Progenitor cell of endocrine pancreas (in vitro differentiated cells): ENCODE measurements around the gene ETFB. TPM values are rescaled to one million over a fixed set of nuclear protein-coding genes. Genes with fewer than 3 reads are reported as not detected.

Experiments used
- DNase-seq: peaks from one replicate; pipeline ENCODE4 v3.0.0; 2021; ENCODE audit warnings: low spot score; ENCODE audit not compliant: unreplicated experiment
- H3K27ac Mint-ChIP-seq: 2 replicates; pipeline ENCODE4 v1.8.0; 2021; ENCODE audit warnings: mild to moderate bottlenecking, moderate library complexity, mixed read lengths
- H3K27me3 Mint-ChIP-seq: 2 replicates; pipeline ENCODE4 v1.8.0; 2021; ENCODE audit warnings: mixed read lengths
- H3K36me3 Mint-ChIP-seq: 2 replicates; pipeline ENCODE4 v1.8.0; 2022; ENCODE audit warnings: mixed read lengths; ENCODE audit not compliant: insufficient read depth
- H3K4me1 Mint-ChIP-seq: 2 replicates; pipeline ENCODE4 v1.8.0; 2021; ENCODE audit warnings: low read depth, mixed read lengths
- H3K4me3 Mint-ChIP-seq: 2 replicates; pipeline ENCODE4 v1.8.0; 2021; ENCODE audit warnings: low read depth, mild to moderate bottlenecking, moderate library complexity, mixed read lengths
- H3K9me3 Mint-ChIP-seq: 2 replicates; pipeline ENCODE4 v1.8.0; 2021; ENCODE audit warnings: low read depth, mixed read lengths
- total RNA-seq: library from RNA; stranded (reverse); gene quantifications from 2 replicates; pipeline ENCODE4 v1.2.1, GENCODE V29; 2021
- TF ChIP-seq, protein P1 (sequence below): fragments of 200-600 bp; sonication (generic); IDR thresholded peaks from one replicate; pipeline ENCODE4 v1.5.0; 2021; ENCODE audit warnings: antibody characterized with exemption, mild to moderate bottlenecking; ENCODE audit not compliant: unreplicated experiment

Gene ETFB
- total RNA-seq, 1 donor from 2014 or later, result 63.2 TPM

DNA sequence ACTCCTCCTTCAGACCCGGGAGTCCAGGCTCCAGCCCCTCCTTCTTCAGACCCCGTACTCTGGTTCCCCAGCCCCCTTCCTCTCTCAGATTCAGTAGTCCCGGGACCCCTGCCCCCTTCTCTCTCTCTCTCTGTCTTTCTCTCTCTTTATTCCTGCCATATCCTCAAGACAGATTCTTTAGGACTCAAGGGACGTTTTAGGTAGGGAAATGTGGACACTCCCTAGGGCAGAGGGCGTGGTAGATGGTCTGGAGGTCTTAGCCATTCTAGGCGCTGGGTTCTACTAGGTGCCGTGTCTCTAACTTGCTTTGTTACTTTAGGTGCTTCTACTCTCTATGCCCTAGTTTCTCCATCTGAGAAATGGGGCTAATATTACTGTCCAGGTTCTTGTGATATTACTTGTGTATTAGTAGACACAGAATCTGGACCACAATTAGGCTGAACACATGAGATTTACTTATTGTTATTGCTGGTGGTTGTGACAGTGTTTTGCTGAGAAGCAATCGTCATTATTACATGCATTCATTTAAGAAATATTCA lies 25.0 kb upstream of the ETFB start:
- no peaks in the 10 kb centered on the region for H3K27me3 Mint-ChIP-seq
- peak overlapping the region; percentile 62 for H3K4me3 Mint-ChIP-seq
- H3K4me1 Mint-ChIP-seq, result peaks cover 14% of the 10 kb centered on the region
- peak overlapping the region; percentile 13 for H3K27ac Mint-ChIP-seq
- TF ChIP-seq, protein P1, sequence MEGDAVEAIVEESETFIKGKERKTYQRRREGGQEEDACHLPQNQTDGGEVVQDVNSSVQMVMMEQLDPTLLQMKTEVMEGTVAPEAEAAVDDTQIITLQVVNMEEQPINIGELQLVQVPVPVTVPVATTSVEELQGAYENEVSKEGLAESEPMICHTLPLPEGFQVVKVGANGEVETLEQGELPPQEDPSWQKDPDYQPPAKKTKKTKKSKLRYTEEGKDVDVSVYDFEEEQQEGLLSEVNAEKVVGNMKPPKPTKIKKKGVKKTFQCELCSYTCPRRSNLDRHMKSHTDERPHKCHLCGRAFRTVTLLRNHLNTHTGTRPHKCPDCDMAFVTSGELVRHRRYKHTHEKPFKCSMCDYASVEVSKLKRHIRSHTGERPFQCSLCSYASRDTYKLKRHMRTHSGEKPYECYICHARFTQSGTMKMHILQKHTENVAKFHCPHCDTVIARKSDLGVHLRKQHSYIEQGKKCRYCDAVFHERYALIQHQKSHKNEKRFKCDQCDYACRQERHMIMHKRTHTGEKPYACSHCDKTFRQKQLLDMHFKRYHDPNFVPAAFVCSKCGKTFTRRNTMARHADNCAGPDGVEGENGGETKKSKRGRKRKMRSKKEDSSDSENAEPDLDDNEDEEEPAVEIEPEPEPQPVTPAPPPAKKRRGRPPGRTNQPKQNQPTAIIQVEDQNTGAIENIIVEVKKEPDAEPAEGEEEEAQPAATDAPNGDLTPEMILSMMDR, result no peak
- no peaks in the 10 kb centered on the region for H3K9me3 Mint-ChIP-seq
- no peaks in the 10 kb centered on the region for H3K36me3 Mint-ChIP-seq
- DNase-seq, result no peak

DNA sequence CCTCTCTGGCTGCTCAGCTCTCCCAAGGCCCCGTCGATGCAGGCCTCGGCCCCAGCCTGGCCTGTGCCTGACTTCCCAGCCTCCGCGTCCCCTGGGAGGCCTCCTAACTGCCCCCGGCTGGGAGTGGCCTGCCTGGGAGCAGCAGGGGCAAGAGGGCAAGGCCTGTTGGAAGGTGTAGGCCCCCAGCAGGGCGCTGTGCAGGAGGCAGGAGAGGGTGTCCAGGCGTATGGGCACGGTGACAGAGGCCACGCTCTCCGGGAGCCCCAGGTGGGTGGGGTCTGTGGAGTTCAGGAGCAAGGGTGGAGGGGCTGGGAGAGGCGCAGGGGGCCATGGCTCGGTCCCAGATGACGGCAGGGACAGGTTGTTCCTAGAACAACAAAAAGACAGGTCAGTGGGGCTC lies 23.0 kb upstream of the ETFB start:
- Mint-ChIP-seq H3K4me3 (no peak overlapping the region), H3K36me3 (no peaks in the 10 kb centered on the region), H3K4me1 (peaks cover 10% of the 10 kb centered on the region), H3K27ac (no peak overlapping the region), H3K27me3 (no peaks in the 10 kb centered on the region), H3K9me3 (no peaks in the 10 kb centered on the region)
- TF ChIP-seq, protein P1, result no peak
- no peak for DNase-seq

DNA sequence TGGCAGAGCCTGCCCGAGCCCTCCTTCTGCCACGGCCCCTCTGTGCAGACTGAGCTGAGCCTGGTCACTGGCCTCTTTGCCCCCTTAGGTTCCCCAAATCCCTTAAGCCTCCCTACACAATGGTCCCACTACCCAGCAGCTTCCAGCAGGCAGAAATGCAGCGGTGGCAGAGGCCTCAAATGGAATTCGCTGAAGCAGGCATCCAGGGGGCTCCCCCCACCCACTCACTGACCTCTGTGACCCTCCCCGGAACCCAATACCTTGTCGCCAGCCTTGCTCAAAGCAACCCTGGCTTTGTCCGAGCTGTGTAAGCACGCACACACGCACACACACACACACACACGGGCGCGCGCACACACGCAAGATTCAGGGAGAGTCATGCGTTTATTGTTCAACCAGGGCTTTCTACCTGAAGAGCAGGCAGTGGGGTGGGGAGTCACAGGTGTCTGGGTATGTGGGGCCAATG lies 21.8 kb upstream of the ETFB start, which contains the start of gene LIM2:
TSS of gene LIM2 (minus strand) at position 51 of the 466 bp plus-strand sequence. CDS start 531 bp downstream, outside the sequence.
- H3K27me3 Mint-ChIP-seq, result no peaks in the 10 kb centered on the region
- no peaks in the 10 kb centered on the region for H3K9me3 Mint-ChIP-seq
- no peaks in the 10 kb centered on the region for H3K36me3 Mint-ChIP-seq
- H3K27ac Mint-ChIP-seq, result peak within 1 kb of the TSS; percentile 62
- H3K4me1 Mint-ChIP-seq, result peaks cover 8% of the 10 kb centered on the region
- no peak within 1 kb of the TSS for H3K4me3 Mint-ChIP-seq
- no peak for DNase-seq
- TF ChIP-seq, protein P1, result no peak

DNA sequence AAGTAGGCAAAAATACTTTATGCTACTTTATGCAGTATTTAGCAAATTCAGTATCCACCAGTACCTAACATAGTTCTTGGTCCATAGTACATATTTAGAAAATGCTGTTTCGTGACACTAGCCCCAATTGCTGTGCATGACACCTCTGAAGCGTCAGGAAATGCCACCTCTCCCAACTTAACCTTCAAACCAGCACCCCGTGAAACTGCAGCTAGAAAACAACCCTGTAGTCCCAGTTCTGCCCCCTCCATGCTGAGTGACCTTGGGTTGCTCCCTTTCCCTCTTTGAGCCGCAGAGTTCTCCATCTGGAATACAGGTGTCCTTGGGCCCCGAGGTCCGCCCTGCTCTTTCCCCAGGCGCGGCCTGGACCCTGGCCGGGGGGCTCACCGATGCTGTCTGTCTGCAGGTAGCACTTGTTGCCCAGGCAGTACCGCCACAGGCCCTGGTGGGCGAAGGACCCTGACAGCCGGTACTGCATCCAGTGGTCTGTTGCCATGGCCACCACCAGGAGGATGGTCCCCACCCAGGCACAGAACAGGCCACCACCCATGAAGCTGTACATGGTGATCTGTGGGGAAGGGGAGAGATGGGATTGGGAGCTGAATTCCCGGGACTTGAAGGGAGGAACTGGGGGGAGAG lies 20.8 kb upstream of the ETFB start:
- Mint-ChIP-seq H3K4me3 (no peak overlapping the region), H3K4me1 (peaks cover 6% of the 10 kb centered on the region), H3K36me3 (no peaks in the 10 kb centered on the region), H3K27me3 (no peaks in the 10 kb centered on the region), H3K9me3 (no peaks in the 10 kb centered on the region), H3K27ac (no peak overlapping the region)
- no peak for DNase-seq
- TF ChIP-seq, protein P1, result no peak

DNA sequence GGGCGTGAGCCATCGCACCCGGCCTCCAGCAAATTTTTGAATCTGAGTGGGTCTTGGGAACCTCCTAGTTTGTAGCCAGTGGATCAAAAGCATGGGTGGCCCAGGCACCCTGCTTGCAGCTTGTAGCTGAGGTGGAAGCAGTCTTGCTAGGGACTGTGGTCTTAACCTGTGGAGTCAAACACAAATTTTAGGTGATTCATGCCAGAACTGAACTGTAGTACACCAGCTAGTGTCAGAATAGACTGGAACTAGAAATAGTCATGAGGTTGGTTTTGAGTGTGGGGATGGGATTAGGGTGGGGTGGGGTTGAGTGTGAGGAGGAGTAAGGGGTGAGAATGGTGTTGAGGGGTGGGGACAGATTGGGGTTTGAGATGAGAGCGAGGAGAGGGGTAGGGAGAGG lies 15.8 kb upstream of the ETFB start:
- Mint-ChIP-seq H3K4me3 (no peak overlapping the region), H3K27ac (no peak overlapping the region), H3K27me3 (no peaks in the 10 kb centered on the region)

More for the DNA sequence above, 15.8 kb upstream of the ETFB start:
- no peaks in the 10 kb centered on the region for H3K4me1 Mint-ChIP-seq
- TF ChIP-seq, protein P1, result no peak
- DNase-seq, result no peak
- H3K9me3 Mint-ChIP-seq, result no peaks in the 10 kb centered on the region
- no peaks in the 10 kb centered on the region for H3K36me3 Mint-ChIP-seq
